Activated CD4-positive, alpha-beta T cell treated with anti-CD3 and anti-CD28 coated beads, Interleukin-2, amount 10 ng/mL, durations not matched to agents 7 days and 5 days (primary cell): ENCODE data around the gene KRTAP5-3. TPM values are rescaled to one million over a fixed set of nuclear protein-coding genes. Genes with fewer than 3 reads are reported as not detected.
"Not testable (repeated sequence)": the region's sequence is repeated elsewhere in the genome, so short reads cannot be mapped to it uniquely, and the experiment has no call there.

Experiments used
- CTCF ChIA-PET: fragments of 350-600 bp; sonication (Branson Sonifier 250); formaldehyde crosslinking; loops from one replicate; lab custom pipeline; 2021; ENCODE audit warnings: antibody characterized with exemption; lab: Charles Lee
- POLR2A ChIA-PET: fragments of 350-600 bp; sonication (Branson Sonifier 250); formaldehyde crosslinking; loops from one replicate; lab custom pipeline; 2021; ENCODE audit warnings: antibody characterized with exemption; lab: Charles Lee
- DNase-seq: peaks from one replicate; pipeline ENCODE4 v3.0.0-alpha.2; 2020
- H3K27ac Mint-ChIP-seq: one replicate; pipeline ENCODE4 v1.8.0; 2021; ENCODE audit warnings: mild to moderate bottlenecking, moderate library complexity, mixed read lengths
- H3K27me3 Mint-ChIP-seq: one replicate; pipeline ENCODE4 v1.8.0; 2021; ENCODE audit warnings: mixed read lengths
- H3K36me3 Mint-ChIP-seq: one replicate; pipeline ENCODE4 v1.8.0; 2021; ENCODE audit warnings: low read depth, mixed read lengths
- H3K4me1 Mint-ChIP-seq: one replicate; pipeline ENCODE4 v1.8.0; 2021; ENCODE audit warnings: mixed read lengths
- H3K4me3 Mint-ChIP-seq: one replicate; pipeline ENCODE4 v1.8.0; 2021; ENCODE audit warnings: mild to moderate bottlenecking, moderate library complexity, mixed read lengths
- H3K9me3 Mint-ChIP-seq: one replicate; pipeline ENCODE4 v1.8.0; 2021; ENCODE audit warnings: mixed read lengths
- total RNA-seq, 2 experiments: library from RNA; stranded (reverse); gene quantifications; one replicate each; pipeline ENCODE4 v1.2.3, GENCODE V29; 2021

The KRTAP5-3 gene
- total RNA-seq, 2 experiments from 2014 or later: not detected

GRCh38 chr11:1625541-1625940 is 17.3 kb upstream of the KRTAP5-3 start:
- H3K36me3 Mint-ChIP-seq: no peaks in the 10 kb centered on the region
- CTCF ChIA-PET: no interaction called here
- peaks cover 7% of the 10 kb centered on the region for H3K27me3 Mint-ChIP-seq
- H3K4me1 Mint-ChIP-seq: no peaks in the 10 kb centered on the region
- H3K4me3 Mint-ChIP-seq: no peak overlapping the region
- no peak overlapping the region for H3K27ac Mint-ChIP-seq
- POLR2A ChIA-PET: no interaction called here
- no peak for DNase-seq
- H3K9me3 Mint-ChIP-seq: no peaks in the 10 kb centered on the region

GRCh38 chr11:1624621-1625020 is 16.4 kb upstream of the KRTAP5-3 start:
- Mint-ChIP-seq H3K4me3 (no peak overlapping the region), H3K36me3 (no peaks in the 10 kb centered on the region), H3K4me1 (no peaks in the 10 kb centered on the region), H3K9me3 (no peaks in the 10 kb centered on the region), H3K27me3 (peaks cover 4% of the 10 kb centered on the region), H3K27ac (no peak overlapping the region)
- POLR2A ChIA-PET: no interaction called here
- no peak for DNase-seq
- CTCF ChIA-PET: interaction anchor here (1.1 kb wide), 1 partner anchor 14 kb away, joined by 3 read pairs; no protein-coding TSS in a partner anchor

- no peaks in the 10 kb centered on the region for H3K36me3 Mint-ChIP-seq
- H3K9me3 Mint-ChIP-seq: no peaks in the 10 kb centered on the region
- peaks cover 4% of the 10 kb centered on the region for H3K4me1 Mint-ChIP-seq
- no peak overlapping the region for H3K4me3 Mint-ChIP-seq
- CTCF ChIA-PET: interaction anchor here (1.1 kb wide), 1 partner anchor 15 kb away, joined by 3 read pairs; no protein-coding TSS in a partner anchor
- no peak overlapping the region for H3K27ac Mint-ChIP-seq
- H3K27me3 Mint-ChIP-seq: peaks cover 2% of the 10 kb centered on the region
- POLR2A ChIA-PET: no interaction called here
- DNase-seq: no peak
These were observed 15.5 kb upstream of the KRTAP5-3 start for GRCh38 chr11:1623716-1624115.

- no peak within 1 kb of the TSS for H3K4me3 Mint-ChIP-seq
- H3K27me3 Mint-ChIP-seq: peaks cover 5% of the 10 kb centered on the region
- H3K27ac Mint-ChIP-seq: no peak within 1 kb of the TSS
- peaks cover 4% of the 10 kb centered on the region for H3K4me1 Mint-ChIP-seq
- no peak for DNase-seq
- CTCF ChIA-PET: no interaction called here
- H3K36me3 Mint-ChIP-seq: no peaks in the 10 kb centered on the region
- no peaks in the 10 kb centered on the region for H3K9me3 Mint-ChIP-seq
- POLR2A ChIA-PET: no interaction called here
These were observed 13.8 kb upstream of the KRTAP5-3 start, which contains the start of gene KRTAP5-4 for GRCh38 chr11:1622086-1622485. Gene KRTAP5-4, minus strand, starts transcription at chr11:1622138. Its CDS starts 45 bp downstream, at chr11:1622093.

- Mint-ChIP-seq H3K9me3 (no peaks in the 10 kb centered on the region), H3K27me3 (peaks cover 7% of the 10 kb centered on the region), H3K36me3 (no peaks in the 10 kb centered on the region), H3K4me1 (peaks cover 4% of the 10 kb centered on the region), H3K4me3 (no peak overlapping the region), H3K27ac (no peak overlapping the region)
- ChIA-PET POLR2A (no interaction called here), CTCF (no interaction called here)
- DNase-seq: no peak
These were observed 11.2 kb upstream of the KRTAP5-3 start for GRCh38 chr11:1619449-1619848.

GRCh38 chr11:1618231-1618630 is 10.0 kb upstream of the KRTAP5-3 start:
- Mint-ChIP-seq H3K9me3 (no peaks in the 10 kb centered on the region), H3K36me3 (no peaks in the 10 kb centered on the region), H3K4me3 (no peak overlapping the region), H3K27ac (no peak overlapping the region), H3K27me3 (peaks cover 5% of the 10 kb centered on the region), H3K4me1 (peaks cover 4% of the 10 kb centered on the region)
- DNase-seq: no peak
- POLR2A ChIA-PET: no interaction called here
- CTCF ChIA-PET: interaction anchor here (1.2 kb wide), 1 partner anchor 65 kb away, joined by 3 read pairs; no protein-coding TSS in a partner anchor

- H3K9me3 Mint-ChIP-seq, CTCF ChIA-PET, H3K36me3 Mint-ChIP-seq, H3K4me1 Mint-ChIP-seq, POLR2A ChIA-PET, DNase-seq, H3K27ac Mint-ChIP-seq, H3K4me3 Mint-ChIP-seq: not testable (repeated sequence)
- peaks cover 24% of the 10 kb centered on the region for H3K27me3 Mint-ChIP-seq
These were observed 362 bp downstream of the KRTAP5-3 start for GRCh38 chr11:1607901-1608300.

GRCh38 chr11:1607156-1607845 is 962 bp downstream of the KRTAP5-3 start:
- H3K27me3 Mint-ChIP-seq: peaks cover 27% of the 10 kb centered on the region
- DNase-seq, H3K9me3 Mint-ChIP-seq, H3K36me3 Mint-ChIP-seq, H3K27ac Mint-ChIP-seq, H3K4me3 Mint-ChIP-seq, POLR2A ChIA-PET, H3K4me1 Mint-ChIP-seq, CTCF ChIA-PET: not testable (repeated sequence)

GRCh38 chr11:1605923-1606322 is 2.3 kb downstream of the KRTAP5-3 start:
- CTCF ChIA-PET: interaction anchor here (0.6 to 0.7 kb wide), 2 partner anchors 17 to 29 kb away, joined by 3 read pairs; no protein-coding TSS in a partner anchor
- H3K27me3 Mint-ChIP-seq: peaks cover 35% of the 10 kb centered on the region
- H3K9me3 Mint-ChIP-seq, H3K36me3 Mint-ChIP-seq, H3K4me3 Mint-ChIP-seq, DNase-seq, POLR2A ChIA-PET, H3K4me1 Mint-ChIP-seq: not testable (repeated sequence)
- H3K27ac Mint-ChIP-seq: peak overlapping the region; percentile 77

GRCh38 chr11:1604711-1605110 is 3.6 kb downstream of the KRTAP5-3 start:
- Mint-ChIP-seq H3K36me3 (no peaks in the 10 kb centered on the region), H3K27me3 (peaks cover 41% of the 10 kb centered on the region), H3K4me1 (peaks cover 5% of the 10 kb centered on the region), H3K27ac (no peak overlapping the region), H3K4me3 (no peak overlapping the region), H3K9me3 (no peaks in the 10 kb centered on the region)
- ChIA-PET POLR2A (no interaction called here), CTCF (no interaction called here)
- DNase-seq: no peak

GRCh38 chr11:1604181-1604580 is 4.1 kb downstream of the KRTAP5-3 start:
- CTCF ChIA-PET: no interaction called here
- H3K9me3 Mint-ChIP-seq: no peaks in the 10 kb centered on the region
- H3K27me3 Mint-ChIP-seq: peaks cover 45% of the 10 kb centered on the region
- H3K36me3 Mint-ChIP-seq: no peaks in the 10 kb centered on the region
- peaks cover 5% of the 10 kb centered on the region for H3K4me1 Mint-ChIP-seq
- POLR2A ChIA-PET: no interaction called here
- no peak for DNase-seq
- no peak overlapping the region for H3K27ac Mint-ChIP-seq
- H3K4me3 Mint-ChIP-seq: no peak overlapping the region

GRCh38 chr11:1603629-1604028 is 4.6 kb downstream of the KRTAP5-3 start:
- no peaks in the 10 kb centered on the region for H3K36me3 Mint-ChIP-seq
- H3K4me1 Mint-ChIP-seq: peaks cover 5% of the 10 kb centered on the region
- peaks cover 50% of the 10 kb centered on the region for H3K27me3 Mint-ChIP-seq
- H3K9me3 Mint-ChIP-seq: no peaks in the 10 kb centered on the region
- no peak overlapping the region for H3K4me3 Mint-ChIP-seq
- CTCF ChIA-PET: no interaction called here
- H3K27ac Mint-ChIP-seq: no peak overlapping the region
- POLR2A ChIA-PET: no interaction called here
- no peak for DNase-seq

- H3K27ac Mint-ChIP-seq, H3K4me1 Mint-ChIP-seq, H3K9me3 Mint-ChIP-seq, H3K36me3 Mint-ChIP-seq, DNase-seq, CTCF ChIA-PET, POLR2A ChIA-PET, H3K4me3 Mint-ChIP-seq: not testable (repeated sequence)
- peaks cover 45% of the 10 kb centered on the region for H3K27me3 Mint-ChIP-seq
These were observed 6.6 kb downstream of the KRTAP5-3 start for GRCh38 chr11:1601663-1602062.

- ChIA-PET CTCF (no interaction called here), POLR2A (no interaction called here)
- no peak for DNase-seq
- H3K4me1 Mint-ChIP-seq: peaks cover under 1% of the 10 kb centered on the region
- no peaks in the 10 kb centered on the region for H3K36me3 Mint-ChIP-seq
- H3K27ac Mint-ChIP-seq: no peak overlapping the region
- no peak overlapping the region for H3K4me3 Mint-ChIP-seq
- no peaks in the 10 kb centered on the region for H3K9me3 Mint-ChIP-seq
- H3K27me3 Mint-ChIP-seq: peaks cover 46% of the 10 kb centered on the region
These were observed 7.6 kb downstream of the KRTAP5-3 start for GRCh38 chr11:1600626-1601025.
